TTC549 (cell line): Measurements from ENCODE around the gene ZBTB48.
"Not testable (repeated sequence)": the region's sequence is repeated elsewhere in the genome, so short reads cannot be mapped to it uniquely, and the experiment has no call there.

Experiments used
- FAIRE-seq: peaks from 2 replicates; lab custom pipeline; 2012; peaks lifted over from hg19 to GRCh38; lab: Jason Lieb, UNC

Gene ZBTB48

DNA sequence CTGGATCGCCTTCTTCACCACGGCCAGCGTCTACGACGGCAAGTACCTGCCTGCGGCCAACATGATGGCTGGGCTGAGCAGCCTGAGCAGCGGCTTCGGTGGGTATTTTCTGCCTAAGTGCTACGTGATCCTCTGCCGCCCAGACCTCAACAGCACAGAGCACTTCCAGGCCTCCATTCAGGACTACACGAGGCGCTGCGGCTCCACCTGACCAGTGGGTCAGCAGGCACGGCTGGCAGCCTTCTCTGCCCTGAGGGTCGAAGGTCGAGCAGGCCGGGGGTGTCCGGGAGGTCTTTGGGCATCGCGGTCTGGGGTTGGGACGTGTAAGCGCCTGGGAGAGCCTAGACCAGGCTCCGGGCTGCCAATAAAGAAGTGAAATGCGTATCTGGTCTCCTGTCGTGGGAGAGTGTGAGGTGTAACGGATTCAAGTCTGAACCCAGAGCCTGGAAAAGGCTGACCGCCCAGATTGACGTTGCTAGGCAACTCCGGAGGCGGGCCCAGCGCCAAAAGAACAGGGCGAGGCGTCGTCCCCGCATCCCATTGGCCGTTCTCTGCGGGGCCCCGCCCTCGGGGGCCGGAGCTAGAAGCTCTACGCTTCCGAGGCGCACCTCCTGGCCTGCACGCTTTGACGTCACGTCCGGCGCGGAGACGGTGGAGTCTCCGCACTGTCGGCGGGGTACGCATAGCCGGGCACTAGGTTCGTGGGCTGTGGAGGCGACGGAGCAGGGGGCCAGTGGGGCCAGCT, at the start of gene ZBTB48:
Gene ZBTB48, plus strand, starts transcription at position 621 of the 745 bp plus-strand sequence. CDS start 616 bp downstream, outside the sequence.
- peak; percentile 94 for FAIRE-seq

DNA sequence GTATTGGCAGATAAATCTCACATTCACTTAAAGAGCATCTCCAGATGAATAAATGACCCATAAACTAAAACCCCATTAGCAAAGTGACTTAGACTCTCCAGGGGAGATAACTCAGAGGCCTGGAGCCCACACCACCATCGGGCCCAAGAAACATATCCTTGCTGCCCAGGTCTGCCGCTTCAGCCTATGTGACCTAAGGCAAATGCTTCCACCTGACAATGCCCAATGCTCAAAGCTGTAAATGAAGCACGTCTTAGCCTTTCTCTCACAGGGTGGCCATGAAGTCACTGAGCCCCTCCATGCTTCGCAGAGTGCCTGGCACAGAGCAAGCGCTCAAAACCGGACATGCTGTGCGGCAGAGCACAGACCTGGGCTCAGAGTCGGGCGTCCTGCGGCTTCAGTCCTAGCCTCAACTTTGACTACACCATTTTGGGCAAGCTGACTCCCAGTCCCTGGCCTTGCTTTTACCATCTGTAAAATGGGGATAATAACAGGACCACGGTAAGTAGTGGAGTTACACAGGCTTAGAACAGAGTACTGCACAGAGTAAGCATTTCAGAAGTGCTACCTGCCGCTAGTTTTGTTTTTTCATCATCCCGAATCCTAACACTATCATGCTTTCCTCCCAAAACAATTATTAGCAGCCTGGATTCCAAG, 49.2 kb upstream of the ZBTB48 start:
- FAIRE-seq = no peak

DNA sequence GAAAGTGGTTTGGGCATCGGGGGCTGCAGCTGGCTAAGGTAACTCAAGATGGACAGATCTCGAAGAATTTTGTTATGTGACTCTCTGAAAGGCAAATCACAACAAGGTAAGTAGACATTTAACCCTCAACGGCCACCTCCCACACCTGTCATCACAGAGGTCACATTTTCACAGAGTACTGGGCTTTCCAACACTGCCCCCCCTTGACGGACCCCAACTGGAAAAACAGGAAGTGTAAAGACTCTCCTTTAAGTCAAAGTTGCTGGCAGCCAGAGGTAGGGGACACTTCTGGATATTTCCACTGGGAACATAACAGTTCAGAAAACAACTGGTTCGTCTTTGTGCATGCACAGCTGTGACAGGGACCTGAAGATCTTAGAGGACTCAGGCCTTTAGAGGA, 47.8 kb upstream of the ZBTB48 start:
- FAIRE-seq = no peak

GRCh38 chr1:6534248-6534822, 45.5 kb upstream of the ZBTB48 start:
- no peak for FAIRE-seq

GRCh38 chr1:6535214-6535613, 44.6 kb upstream of the ZBTB48 start:
- no peak for FAIRE-seq

- FAIRE-seq = no peak
These were observed 43.5 kb upstream of the ZBTB48 start for GRCh38 chr1:6536291-6536690.

DNA sequence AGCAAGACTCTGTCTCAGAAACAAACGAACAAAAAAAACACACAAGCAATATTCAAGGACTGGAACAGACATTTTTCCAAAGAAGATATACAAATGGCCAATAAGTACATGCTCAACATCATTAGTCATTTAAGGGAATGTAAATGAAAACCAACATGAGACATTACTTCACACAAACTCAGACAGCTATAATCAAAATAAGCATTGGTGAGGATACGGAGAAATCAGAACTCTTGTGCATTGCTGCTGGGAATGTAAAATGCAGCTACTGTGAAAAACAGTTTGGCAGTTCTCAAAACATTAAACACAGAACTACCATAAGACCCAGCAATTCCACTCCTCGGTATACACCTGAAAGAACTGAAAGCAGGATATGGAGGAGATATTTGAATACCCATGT, 40.8 kb upstream of the ZBTB48 start:
- no peak for FAIRE-seq

- no peak for FAIRE-seq
These were observed 35.0 kb upstream of the ZBTB48 start for GRCh38 chr1:6544831-6545230.

GRCh38 chr1:6545276-6546112, 34.3 kb upstream of the ZBTB48 start:
- FAIRE-seq = no peak

DNA sequence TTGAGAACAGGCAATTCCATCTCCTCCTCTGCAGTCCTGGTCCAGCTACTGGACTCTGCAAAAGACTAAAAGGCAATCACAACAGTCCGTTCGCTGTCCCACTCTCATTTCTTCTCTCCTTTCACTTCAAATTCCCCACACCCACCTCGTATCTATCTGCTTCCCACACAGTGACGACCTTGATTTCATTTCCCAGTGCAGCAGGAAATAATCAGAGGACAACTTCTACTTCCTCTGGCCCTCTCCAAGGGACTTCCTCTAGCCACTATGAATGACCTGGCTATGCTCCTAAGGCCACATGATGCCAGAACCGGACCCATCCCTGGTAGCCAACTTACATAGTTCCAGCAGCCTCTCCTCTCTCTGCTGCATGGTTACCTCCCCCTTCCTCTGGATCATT, 33.5 kb upstream of the ZBTB48 start:
- FAIRE-seq = no peak

DNA sequence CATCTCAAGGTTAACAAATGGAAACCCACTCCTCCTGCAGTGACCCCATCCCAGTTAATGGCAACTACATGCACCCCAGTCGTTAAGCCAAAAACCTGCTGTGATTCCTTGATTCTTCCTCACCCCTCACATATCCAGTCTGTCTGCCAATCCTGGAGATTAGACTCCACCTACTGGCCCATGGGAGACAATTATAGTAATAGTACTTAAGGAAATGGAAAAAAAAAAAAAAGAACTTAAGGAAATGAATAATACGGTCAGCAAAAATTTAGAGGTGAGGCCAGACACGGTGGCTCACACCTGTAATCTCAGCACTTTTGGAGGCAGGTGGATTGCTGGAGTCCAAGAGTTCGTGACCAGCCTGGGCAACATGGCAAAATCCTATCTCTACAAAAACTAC, 32.5 kb upstream of the ZBTB48 start:
- no peak for FAIRE-seq

DNA sequence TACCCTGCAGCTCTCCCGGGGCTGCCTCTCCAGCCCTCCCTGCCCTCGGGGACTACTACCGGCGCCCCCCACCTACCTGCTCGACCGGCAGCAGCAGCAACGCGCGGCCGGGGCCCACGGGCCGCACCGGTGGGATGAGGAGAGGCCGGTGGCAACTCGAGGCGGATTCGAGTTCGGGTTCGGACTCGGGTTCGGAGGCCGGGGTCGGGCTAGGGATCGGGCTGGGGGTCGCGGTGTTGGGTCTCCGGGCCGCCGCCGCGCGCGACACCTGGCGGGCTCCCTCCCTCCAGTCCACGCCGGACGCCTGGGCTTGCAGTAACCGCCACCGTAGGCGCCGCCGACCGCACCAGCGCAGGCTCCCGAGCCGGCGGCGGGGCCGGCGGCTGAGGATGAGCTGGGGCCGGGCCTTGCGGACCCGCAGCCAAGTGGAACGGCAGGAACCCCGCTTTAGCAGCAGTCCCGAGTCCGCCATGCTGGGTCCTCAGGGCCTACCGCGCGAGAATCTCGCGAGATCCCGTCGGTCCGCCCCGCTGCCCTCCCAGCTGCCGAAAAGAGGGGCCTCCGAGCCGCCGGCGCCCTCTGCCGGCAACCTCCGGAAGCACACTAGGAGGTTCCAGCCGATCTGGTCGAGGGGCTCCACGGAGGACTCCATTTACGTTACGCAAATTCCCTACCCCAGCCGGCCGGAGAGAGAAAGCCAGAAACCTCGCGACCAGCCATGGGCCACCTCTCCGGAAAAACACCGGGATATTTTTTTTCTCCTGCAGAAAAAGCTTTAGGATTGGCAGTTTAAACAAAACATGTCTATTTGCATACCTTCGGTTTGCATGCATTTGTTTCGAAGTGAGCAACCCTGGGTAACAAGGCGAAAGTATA, 25.5 kb upstream of the ZBTB48 start, which contains the start of gene NOL9:
Gene NOL9, minus strand, starts transcription at position 483 of the 876 bp plus-strand sequence. Its CDS starts 11 bp downstream, at position 472.
- FAIRE-seq = no peak

- no peak for FAIRE-seq
These were observed 24.7 kb upstream of the ZBTB48 start, which contains the start of gene TAS1R1 for GRCh38 chr1:6554907-6555778. Gene TAS1R1 (plus strand): TSS chr1:6555307. CDS start chr1:6555374, 67 bp downstream.

- FAIRE-seq = no peak
These were observed 22.2 kb upstream of the ZBTB48 start for GRCh38 chr1:6557597-6557996.

GRCh38 chr1:6559161-6559560, 20.6 kb upstream of the ZBTB48 start:
- FAIRE-seq = not testable (repeated sequence)

DNA sequence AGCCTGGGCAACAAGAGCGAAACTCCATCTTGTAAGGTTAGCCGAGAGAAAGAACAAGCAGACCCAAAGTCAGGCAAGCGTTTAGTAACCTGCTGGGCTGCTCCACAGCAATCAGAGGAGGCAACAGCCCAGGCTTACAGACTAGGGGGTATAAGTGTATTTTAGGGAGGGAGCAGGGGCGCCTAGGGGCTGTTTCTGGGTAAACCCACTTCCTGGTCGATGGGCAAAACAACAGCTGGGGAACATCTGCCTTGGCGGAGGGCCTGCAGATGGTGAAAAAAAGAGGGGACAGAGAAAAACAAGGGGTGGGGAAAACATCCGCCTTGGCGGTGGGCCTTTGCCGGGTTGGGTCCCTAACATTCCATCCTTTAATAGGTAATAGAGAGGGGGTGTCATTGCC, 19.5 kb upstream of the ZBTB48 start:
- no peak for FAIRE-seq

DNA sequence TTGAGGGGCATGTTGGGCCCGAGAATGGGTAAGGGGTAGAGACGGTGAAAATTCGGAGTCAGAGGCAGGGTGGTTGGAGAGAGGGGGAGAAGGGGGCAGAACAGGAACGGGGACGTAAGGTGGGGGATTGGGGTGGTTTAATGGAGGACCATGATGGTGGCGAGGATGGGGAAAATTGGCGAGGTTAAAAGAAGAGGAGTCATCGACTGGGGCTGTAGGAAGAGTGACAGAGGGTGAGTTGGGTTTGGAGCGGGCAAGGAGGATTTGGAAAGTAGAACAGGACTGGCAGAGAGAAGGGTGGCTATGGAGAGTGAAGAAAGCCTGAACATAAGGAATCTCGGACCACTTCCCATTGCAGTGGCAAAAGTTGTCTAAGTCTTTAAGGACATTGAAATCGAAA, 10.8 kb upstream of the ZBTB48 start:
- no peak for FAIRE-seq

GRCh38 chr1:6570100-6570499, 9.7 kb upstream of the ZBTB48 start:
- FAIRE-seq = no peak

- no peak for FAIRE-seq
These were observed 8.8 kb upstream of the ZBTB48 start for GRCh38 chr1:6570987-6571386.

DNA sequence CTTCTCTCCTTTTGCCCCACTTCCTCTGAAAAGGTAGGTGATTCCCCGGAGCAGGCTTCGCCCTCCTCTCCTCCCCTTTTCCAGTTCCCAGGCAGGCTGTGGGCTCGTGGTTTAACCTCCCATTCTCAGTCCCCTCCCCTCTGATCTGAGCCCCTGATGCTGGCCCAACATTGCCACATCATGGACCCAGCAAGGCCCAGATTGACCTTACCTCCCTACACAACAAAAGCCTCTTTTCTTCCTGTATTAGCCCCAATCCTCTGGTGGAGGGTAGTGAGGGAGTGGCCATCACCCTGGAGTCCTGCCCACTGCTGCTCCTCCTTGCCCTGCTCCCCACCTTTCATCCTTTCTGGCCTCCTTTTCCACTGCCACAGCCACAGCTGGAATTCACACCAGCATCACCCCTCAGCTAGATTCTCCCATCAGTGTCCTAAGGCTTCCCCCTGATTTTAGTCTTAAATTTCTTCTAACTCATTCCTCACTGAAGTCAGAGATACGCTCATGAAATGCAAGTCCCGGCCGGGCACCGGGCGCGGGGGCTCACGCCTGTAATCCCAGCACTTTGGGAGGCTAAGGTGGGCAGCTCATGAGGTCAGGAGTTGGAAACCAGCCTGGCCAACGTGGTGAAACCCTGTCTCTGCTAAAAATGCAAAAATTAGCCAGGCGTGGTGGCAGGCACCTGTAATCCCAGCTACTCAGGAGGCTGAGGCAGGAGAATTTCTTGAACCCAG, 7.0 kb upstream of the ZBTB48 start:
- no peak for FAIRE-seq
